GM23338 (cell line): ENCODE measurements around the gene PIWIL4. TPM values are rescaled to one million over a fixed set of nuclear protein-coding genes. Genes with fewer than 3 reads are reported as not detected.

Experiments
- ATAC-seq: fragments of 200-7000 bp; cut with Tn5 transposase; 3 replicates; pipeline ENCODE4 v1.9.1; 2020
- DNase-seq: peaks from one replicate; pipeline ENCODE4 v3.0.0-alpha.2; 2015; ENCODE audit warnings: low spot score
- H2AFZ ChIP-seq: fragments of 200-600 bp; sonication (generic); 2 replicates; pipeline ENCODE4 v1.8.0; 2016; ENCODE audit warnings: antibody characterized with exemption, mild to moderate bottlenecking, moderate library complexity
- H3F3A ChIP-seq: fragments of 200-600 bp; sonication (generic); replicated peaks from 2 replicates; pipeline ENCODE4 v1.8.0; 2017; ENCODE audit warnings: antibody characterized with exemption, mixed run types, low read depth
- H3K27ac ChIP-seq: fragments of 200-600 bp; sonication (generic); 2 replicates; pipeline ENCODE4 v1.6.1; 2016; ENCODE audit warnings: low read depth
- H3K27me3 ChIP-seq: fragments of 200-600 bp; sonication (generic); 2 replicates; pipeline ENCODE4 v1.8.0; 2016; ENCODE audit warnings: mild to moderate bottlenecking, mixed run types, moderate library complexity; ENCODE audit not compliant: insufficient read depth
- H3K36me3 ChIP-seq: fragments of 200-600 bp; sonication (generic); 2 replicates; pipeline ENCODE4 v1.8.0; 2016; ENCODE audit warnings: mild to moderate bottlenecking; ENCODE audit not compliant: insufficient read depth
- H3K4me1 ChIP-seq: fragments of 200-600 bp; sonication (generic); 2 replicates; pipeline ENCODE4 v1.8.0; 2016; ENCODE audit warnings: mild to moderate bottlenecking, moderate library complexity; ENCODE audit not compliant: insufficient read depth
- H3K4me2 ChIP-seq: fragments of 200-600 bp; sonication (generic); 2 replicates; pipeline ENCODE4 v1.7.1; 2017; ENCODE audit warnings: mixed run types
- H3K4me3 ChIP-seq: fragments of 200-600 bp; sonication (generic); 2 replicates; pipeline ENCODE4 v1.6.1; 2016; ENCODE audit warnings: mixed run types
- H3K79me2 ChIP-seq: fragments of 200-600 bp; sonication (generic); replicated peaks from 2 replicates; pipeline ENCODE4 v1.8.0; 2017; ENCODE audit warnings: mild to moderate bottlenecking; ENCODE audit not compliant: insufficient read depth
- H3K9me2 ChIP-seq: fragments of 200-600 bp; sonication (generic); 2 replicates; pipeline ENCODE4 v1.8.0; 2017; ENCODE audit not compliant: insufficient read depth
- H4K20me1 ChIP-seq: fragments of 200-600 bp; sonication (generic); replicated peaks from 2 replicates; pipeline ENCODE4 v1.8.0; 2017; ENCODE audit warnings: mild to moderate bottlenecking; ENCODE audit not compliant: insufficient read depth
- H3K27ac Mint-ChIP-seq: 2 replicates; pipeline ENCODE4 v1.8.0; 2020; ENCODE audit warnings: inconsistent platforms, mild to moderate bottlenecking, moderate library complexity, mixed read lengths
- H3K27me3 Mint-ChIP-seq: 3 replicates; pipeline ENCODE4 v1.8.0; 2022; ENCODE audit warnings: low read depth, mild to moderate bottlenecking, moderate library complexity, mixed read lengths, inconsistent platforms; ENCODE audit not compliant: insufficient read depth, poor library complexity
- H3K36me3 Mint-ChIP-seq: 3 replicates; pipeline ENCODE4 v1.8.0; 2021; ENCODE audit warnings: low read depth, mild to moderate bottlenecking, inconsistent platforms, moderate library complexity, mixed read lengths
- H3K4me1 Mint-ChIP-seq: 3 replicates; pipeline ENCODE4 v1.8.0; 2020; ENCODE audit warnings: mild to moderate bottlenecking, inconsistent platforms, mixed read lengths
- H3K4me3 Mint-ChIP-seq: 3 replicates; pipeline ENCODE4 v1.8.0; 2021; ENCODE audit warnings: moderate library complexity, mild to moderate bottlenecking, inconsistent platforms, mixed read lengths
- H3K9me3 Mint-ChIP-seq: 3 replicates; pipeline ENCODE4 v1.8.0; 2020; ENCODE audit warnings: moderate library complexity, mild to moderate bottlenecking, inconsistent platforms, mixed read lengths
- EZH2 ChIP-seq: fragments of 200-600 bp; sonication (generic); IDR thresholded peaks from one replicate; pipeline ENCODE4 v1.8.0; 2017; ENCODE audit warnings: antibody characterized with exemption, mild to moderate bottlenecking, low read depth; ENCODE audit not compliant: unreplicated experiment
- JUNB ChIP-seq: IDR thresholded peaks from one replicate; pipeline ENCODE4 v1.6.1; 2016; ENCODE audit warnings: antibody characterized with exemption; ENCODE audit not compliant: unreplicated experiment
- NANOG ChIP-seq: IDR thresholded peaks from 2 replicates; pipeline ENCODE4 v1.6.1; 2016; ENCODE audit warnings: antibody characterized with exemption, borderline replicate concordance
- STAT1 ChIP-seq: IDR thresholded peaks from one replicate; pipeline ENCODE4 v1.6.1; 2016; ENCODE audit warnings: antibody characterized with exemption; ENCODE audit not compliant: unreplicated experiment
- polyA plus RNA-seq: library from polyadenylated mRNA; unstranded; fragments of >200 nt; fragmentation: Nextera tagmentation; extraction: Ambion mirVana; gene quantifications from 2 replicates; pipeline ENCODE4 v1.2.1, GENCODE V29; 2016
- total RNA-seq: library from RNA; depleted of rRNA; stranded (reverse); fragments of >200 nt; shearing (Covaris generic); gene quantifications from 2 replicates; pipeline ENCODE4 v1.2.3, GENCODE V29; 2014
- TF ChIP-seq, protein P1 (sequence below), 2 experiments: fragments of 200-600 bp in 1 of 2; sonication (generic) in 1 of 2; conservative IDR thresholded peaks; 2 replicates each; pipeline versions ENCODE4 v1.5.1 to v1.6.1; 2016 to 2017; ENCODE audit warnings: antibody characterized with exemption in 2 of 2, low read depth in 2 of 2, mild to moderate bottlenecking in 2 of 2, moderate library complexity in 1 of 2
- TF ChIP-seq, protein P2 (sequence below): fragments of 250-450 bp; sonication (Bioruptor Pico); IDR thresholded peaks from 2 replicates; pipeline ENCODE4 v1.5.0; 2020; ENCODE audit warnings: mild to moderate bottlenecking, moderate library complexity
- TF ChIP-seq, protein P3 (sequence below): IDR thresholded peaks from 2 replicates; pipeline ENCODE4 v1.6.1; 2016; ENCODE audit warnings: antibody characterized with exemption

The PIWIL4 gene
- total and polyA plus RNA-seq, 2 experiments from 2014 or later, result 0.23 to 0.66 TPM

GRCh38 chr11:94584978-94585377 is 17.8 kb downstream of the PIWIL4 start:
- no peaks in the 10 kb centered on the region for H3K27me3 Mint-ChIP-seq
- H3K4me3 ChIP-seq, result no peak overlapping the region
- no peaks in the 10 kb centered on the region for H3K36me3 Mint-ChIP-seq
- H3K9me3 Mint-ChIP-seq, result no peaks in the 10 kb centered on the region
- no peaks in the 10 kb centered on the region for H3K36me3 ChIP-seq
- H4K20me1 ChIP-seq, result no peaks in the 10 kb centered on the region
- H3K27ac ChIP-seq, result no peak overlapping the region
- no peaks in the 10 kb centered on the region for H3K27me3 ChIP-seq
- H3K4me1 ChIP-seq, result no peaks in the 10 kb centered on the region
- H3K27ac Mint-ChIP-seq, result no peak overlapping the region
- H3K4me1 Mint-ChIP-seq, result no peaks in the 10 kb centered on the region; the same call in 2 of the 3 replicates
- DNase-seq, result no peak
- TF ChIP-seq, protein P1, sequence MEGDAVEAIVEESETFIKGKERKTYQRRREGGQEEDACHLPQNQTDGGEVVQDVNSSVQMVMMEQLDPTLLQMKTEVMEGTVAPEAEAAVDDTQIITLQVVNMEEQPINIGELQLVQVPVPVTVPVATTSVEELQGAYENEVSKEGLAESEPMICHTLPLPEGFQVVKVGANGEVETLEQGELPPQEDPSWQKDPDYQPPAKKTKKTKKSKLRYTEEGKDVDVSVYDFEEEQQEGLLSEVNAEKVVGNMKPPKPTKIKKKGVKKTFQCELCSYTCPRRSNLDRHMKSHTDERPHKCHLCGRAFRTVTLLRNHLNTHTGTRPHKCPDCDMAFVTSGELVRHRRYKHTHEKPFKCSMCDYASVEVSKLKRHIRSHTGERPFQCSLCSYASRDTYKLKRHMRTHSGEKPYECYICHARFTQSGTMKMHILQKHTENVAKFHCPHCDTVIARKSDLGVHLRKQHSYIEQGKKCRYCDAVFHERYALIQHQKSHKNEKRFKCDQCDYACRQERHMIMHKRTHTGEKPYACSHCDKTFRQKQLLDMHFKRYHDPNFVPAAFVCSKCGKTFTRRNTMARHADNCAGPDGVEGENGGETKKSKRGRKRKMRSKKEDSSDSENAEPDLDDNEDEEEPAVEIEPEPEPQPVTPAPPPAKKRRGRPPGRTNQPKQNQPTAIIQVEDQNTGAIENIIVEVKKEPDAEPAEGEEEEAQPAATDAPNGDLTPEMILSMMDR (conservative IDR thresholded peaks at IDR 0.05; ENCODE audit: low read depth in 2 of 2), result no peak
- TF ChIP-seq, protein P2, sequence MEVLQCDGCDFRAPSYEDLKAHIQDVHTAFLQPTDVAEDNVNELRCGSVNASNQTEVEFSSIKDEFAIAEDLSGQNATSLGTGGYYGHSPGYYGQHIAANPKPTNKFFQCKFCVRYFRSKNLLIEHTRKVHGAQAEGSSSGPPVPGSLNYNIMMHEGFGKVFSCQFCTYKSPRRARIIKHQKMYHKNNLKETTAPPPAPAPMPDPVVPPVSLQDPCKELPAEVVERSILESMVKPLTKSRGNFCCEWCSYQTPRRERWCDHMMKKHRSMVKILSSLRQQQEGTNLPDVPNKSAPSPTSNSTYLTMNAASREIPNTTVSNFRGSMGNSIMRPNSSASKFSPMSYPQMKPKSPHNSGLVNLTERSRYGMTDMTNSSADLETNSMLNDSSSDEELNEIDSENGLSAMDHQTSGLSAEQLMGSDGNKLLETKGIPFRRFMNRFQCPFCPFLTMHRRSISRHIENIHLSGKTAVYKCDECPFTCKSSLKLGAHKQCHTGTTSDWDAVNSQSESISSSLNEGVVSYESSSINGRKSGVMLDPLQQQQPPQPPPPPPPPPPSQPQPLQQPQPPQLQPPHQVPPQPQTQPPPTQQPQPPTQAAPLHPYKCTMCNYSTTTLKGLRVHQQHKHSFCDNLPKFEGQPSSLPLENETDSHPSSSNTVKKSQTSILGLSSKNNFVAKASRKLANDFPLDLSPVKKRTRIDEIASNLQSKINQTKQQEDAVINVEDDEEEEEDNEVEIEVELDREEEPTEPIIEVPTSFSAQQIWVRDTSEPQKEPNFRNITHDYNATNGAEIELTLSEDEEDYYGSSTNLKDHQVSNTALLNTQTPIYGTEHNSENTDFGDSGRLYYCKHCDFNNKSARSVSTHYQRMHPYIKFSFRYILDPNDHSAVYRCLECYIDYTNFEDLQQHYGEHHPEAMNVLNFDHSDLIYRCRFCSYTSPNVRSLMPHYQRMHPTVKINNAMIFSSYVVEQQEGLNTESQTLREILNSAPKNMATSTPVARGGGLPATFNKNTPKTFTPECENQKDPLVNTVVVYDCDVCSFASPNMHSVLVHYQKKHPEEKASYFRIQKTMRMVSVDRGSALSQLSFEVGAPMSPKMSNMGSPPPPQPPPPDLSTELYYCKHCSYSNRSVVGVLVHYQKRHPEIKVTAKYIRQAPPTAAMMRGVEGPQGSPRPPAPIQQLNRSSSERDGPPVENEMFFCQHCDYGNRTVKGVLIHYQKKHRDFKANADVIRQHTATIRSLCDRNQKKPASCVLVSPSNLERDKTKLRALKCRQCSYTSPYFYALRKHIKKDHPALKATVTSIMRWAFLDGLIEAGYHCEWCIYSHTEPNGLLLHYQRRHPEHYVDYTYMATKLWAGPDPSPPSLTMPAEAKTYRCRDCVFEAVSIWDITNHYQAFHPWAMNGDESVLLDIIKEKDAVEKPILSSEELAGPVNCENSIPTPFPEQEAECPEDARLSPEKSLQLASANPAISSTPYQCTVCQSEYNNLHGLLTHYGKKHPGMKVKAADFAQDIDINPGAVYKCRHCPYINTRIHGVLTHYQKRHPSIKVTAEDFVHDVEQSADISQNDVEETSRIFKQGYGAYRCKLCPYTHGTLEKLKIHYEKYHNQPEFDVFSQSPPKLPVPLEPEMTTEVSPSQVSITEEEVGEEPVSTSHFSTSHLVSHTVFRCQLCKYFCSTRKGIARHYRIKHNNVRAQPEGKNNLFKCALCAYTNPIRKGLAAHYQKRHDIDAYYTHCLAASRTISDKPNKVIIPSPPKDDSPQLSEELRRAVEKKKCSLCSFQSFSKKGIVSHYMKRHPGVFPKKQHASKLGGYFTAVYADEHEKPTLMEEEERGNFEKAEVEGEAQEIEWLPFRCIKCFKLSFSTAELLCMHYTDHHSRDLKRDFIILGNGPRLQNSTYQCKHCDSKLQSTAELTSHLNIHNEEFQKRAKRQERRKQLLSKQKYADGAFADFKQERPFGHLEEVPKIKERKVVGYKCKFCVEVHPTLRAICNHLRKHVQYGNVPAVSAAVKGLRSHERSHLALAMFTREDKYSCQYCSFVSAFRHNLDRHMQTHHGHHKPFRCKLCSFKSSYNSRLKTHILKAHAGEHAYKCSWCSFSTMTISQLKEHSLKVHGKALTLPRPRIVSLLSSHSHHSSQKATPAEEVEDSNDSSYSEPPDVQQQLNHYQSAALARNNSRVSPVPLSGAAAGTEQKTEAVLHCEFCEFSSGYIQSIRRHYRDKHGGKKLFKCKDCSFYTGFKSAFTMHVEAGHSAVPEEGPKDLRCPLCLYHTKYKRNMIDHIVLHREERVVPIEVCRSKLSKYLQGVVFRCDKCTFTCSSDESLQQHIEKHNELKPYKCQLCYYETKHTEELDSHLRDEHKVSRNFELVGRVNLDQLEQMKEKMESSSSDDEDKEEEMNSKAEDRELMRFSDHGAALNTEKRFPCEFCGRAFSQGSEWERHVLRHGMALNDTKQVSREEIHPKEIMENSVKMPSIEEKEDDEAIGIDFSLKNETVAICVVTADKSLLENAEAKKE (CRISPR knock-in tag), result no peak
- TF ChIP-seq STAT1 (no peak), JUNB (no peak), EZH2 (no peak), NANOG (no peak)
- TF ChIP-seq, protein P3, sequence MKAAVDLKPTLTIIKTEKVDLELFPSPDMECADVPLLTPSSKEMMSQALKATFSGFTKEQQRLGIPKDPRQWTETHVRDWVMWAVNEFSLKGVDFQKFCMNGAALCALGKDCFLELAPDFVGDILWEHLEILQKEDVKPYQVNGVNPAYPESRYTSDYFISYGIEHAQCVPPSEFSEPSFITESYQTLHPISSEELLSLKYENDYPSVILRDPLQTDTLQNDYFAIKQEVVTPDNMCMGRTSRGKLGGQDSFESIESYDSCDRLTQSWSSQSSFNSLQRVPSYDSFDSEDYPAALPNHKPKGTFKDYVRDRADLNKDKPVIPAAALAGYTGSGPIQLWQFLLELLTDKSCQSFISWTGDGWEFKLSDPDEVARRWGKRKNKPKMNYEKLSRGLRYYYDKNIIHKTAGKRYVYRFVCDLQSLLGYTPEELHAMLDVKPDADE, result no peak
- no peaks in the 10 kb centered on the region for H3K79me2 ChIP-seq
- H3K4me3 Mint-ChIP-seq, result no peak overlapping the region
- H2AFZ ChIP-seq, result no peak overlapping the region
- H3K4me2 ChIP-seq, result no peak overlapping the region
- H3F3A ChIP-seq, result no peaks in the 10 kb centered on the region
- no peak for ATAC-seq
- H3K9me2 ChIP-seq, result no peaks in the 10 kb centered on the region
